ENCODE data around the gene SMIM29.
"Not testable (repeated sequence)": the region's sequence is repeated elsewhere in the genome, so short reads cannot be mapped to it uniquely, and the experiment has no call there.

Gene SMIM29

GRCh38 chr6:34269132-34269531 is 20.3 kb upstream of the SMIM29 start:
- not testable (repeated sequence) for DNase-seq

DNA sequence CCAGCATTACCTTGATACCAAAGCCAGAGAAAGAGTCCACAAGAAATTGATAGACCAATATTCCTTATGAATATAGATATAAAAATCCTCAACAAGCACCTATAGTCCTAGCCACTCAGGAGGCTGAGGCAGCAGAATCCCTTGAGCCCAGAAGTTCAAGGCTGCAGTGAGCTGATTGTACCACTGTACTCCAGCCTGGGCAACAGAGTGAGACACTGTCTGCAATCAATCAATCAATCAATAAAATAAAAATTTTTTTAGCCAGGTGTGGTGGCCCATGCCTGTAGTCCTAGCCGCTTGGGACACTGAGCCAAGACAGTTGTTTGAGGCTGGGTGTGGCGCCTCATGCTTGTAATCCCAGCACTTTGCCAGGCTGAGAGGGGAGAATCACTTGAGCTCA is 18.9 kb upstream of the SMIM29 start:
- DNase-seq = no peak

- not testable (repeated sequence) for DNase-seq
Observed at GRCh38 chr6:34263484-34263883, 14.7 kb upstream of the SMIM29 start.

DNA sequence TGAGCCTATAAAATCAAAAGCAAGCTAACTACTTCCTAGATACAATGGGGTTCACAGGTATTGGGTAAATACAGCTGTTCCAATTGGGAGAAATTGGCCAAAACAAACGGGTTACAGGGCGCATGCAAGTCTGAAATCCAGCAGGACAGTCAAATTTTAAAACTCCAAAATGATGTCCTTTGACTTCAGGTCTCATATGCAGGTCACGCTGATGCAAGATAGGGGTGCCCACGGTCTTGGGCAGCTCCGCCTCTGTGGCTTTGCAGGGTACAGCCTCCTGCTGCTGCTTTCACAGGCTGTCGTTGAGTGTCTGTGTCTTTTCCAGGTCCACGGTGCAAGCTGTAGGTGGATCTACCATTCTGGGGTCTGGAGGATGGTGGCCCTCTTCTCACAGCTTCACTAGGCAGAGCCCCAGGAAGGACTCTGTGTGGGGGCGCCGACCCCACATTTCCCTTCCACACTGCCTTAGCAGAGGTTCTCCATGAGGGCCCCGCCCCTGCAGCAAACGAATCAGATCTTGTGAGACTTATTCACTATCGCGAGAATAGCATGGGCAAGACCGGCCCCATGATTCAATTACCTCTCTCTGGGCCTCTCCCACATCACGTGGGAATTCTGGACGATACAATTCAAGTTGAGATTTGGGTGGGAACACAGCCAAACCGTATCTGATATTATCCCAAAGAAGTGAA is 11.9 kb upstream of the SMIM29 start:
- no peak for DNase-seq

GRCh38 chr6:34259529-34260069 is 10.8 kb upstream of the SMIM29 start:
- no peak for DNase-seq

- DNase-seq = not testable (repeated sequence)
Observed at GRCh38 chr6:34252395-34252794, 3.6 kb upstream of the SMIM29 start.

- DNase-seq = no peak
Observed at GRCh38 chr6:34249469-34250261, 859 bp upstream of the SMIM29 start.

GRCh38 chr6:34248198-34248726 is 544 bp downstream of the SMIM29 start:
- peak in 19 of 56 donors; percentile 27 to 81 (median 50) for DNase-seq

DNA sequence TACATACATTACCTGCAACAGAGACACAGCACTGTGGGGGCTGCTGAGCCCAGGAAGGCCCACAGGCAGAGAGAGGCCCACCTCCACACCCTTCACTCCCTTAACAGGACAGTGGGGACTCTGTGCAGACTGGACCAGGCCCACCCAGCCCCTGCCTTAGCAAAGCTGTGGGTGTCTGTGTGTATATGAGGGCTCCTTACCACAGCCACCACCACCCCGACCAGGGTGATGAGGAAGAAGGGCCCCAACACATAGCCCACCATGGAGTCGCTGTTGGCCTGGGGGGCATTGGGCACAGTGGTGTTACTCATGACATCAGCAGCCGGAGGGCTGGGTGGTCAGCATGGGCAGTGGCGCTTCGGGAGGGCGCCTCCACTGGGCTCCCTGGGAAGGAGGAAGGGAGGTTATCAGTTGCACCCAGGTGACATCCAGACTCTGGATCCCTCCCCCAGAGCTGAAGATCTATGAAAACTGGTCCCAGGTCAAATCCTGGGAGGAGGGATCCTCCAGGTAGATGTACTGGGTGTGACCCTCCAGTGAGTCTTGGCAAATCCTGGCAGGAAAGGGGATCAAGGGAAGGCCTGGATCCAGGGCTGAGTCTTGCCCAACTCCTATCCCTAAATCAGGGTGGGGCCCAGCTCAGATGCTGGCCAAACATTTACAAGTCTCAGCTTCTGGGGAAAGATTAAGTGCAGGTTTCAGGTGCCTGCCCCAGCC is 1.2 kb downstream of the SMIM29 start:
- no peak for DNase-seq

DNA sequence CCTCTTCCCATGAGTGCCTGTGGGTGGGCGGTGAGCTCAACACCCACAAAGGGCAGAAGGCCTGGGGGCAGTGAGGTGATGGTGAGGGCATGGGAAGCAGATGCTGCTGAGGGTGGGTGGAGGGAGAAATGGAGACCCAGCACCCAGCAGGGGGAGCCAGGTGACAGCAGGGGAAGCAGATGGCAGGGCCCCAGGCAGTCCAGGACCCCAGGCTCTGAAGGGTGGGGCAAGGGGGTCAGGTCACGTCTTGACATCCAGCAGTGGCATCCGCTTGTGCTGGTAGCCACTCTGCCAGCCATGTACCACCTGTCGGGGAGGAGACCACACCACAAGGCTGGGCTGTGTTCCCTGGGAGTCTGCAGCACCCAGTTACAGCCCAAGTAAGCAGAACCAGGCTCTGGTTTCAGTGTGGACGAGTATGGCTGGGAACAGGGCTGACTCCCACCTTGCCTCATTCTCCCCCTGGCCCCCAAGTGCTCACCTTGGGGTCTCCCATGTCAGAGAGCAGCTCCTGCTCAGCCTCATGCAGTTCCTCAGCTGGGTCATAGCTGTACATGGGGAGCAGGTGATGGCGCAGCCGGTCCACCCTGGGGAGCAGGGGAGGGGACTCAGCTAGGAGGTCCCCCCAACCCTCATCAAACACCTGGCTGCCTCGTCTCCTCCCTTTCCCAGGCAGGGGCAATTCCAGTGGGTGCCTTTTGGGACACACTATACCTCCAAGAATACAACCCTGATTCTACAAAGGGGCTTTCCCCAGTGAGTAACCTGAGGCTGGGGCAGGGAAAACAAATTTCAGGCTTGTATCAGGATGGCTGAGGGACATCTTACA is 2.0 kb downstream of the SMIM29 start:
- DNase-seq = peak in 4 of 56 donors; percentile 17 to 34 (median 21)

GRCh38 chr6:34246249-34246562 is 2.6 kb downstream of the SMIM29 start:
- DNase-seq = no peak

- DNase-seq = not testable (repeated sequence)
Observed at GRCh38 chr6:34245761-34246140, 3.1 kb downstream of the SMIM29 start.

DNA sequence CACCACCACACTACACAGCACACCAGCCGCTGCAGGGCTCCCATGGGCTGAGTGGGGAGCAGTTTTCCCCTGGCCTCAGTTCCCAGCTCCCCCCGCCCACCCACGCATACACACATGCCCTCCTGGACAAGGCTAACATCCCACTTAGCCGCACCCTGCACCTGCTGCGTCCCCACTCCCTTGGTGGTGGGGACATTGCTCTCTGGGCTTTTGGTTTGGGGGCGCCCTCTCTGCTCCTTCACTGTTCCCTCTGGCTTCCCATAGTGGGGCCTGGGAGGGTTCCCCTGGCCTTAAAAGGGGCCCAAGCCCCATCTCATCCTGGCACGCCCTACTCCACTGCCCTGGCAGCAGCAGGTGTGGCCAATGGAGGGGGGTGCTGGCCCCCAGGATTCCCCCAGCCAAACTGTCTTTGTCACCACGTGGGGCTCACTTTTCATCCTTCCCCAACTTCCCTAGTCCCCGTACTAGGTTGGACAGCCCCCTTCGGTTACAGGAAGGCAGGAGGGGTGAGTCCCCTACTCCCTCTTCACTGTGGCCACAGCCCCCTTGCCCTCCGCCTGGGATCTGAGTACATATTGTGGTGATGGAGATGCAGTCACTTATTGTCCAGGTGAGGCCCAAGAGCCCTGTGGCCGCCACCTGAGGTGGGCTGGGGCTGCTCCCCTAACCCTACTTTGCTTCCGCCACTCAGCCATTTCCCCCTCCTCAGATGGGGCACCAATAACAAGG is 3.6 kb downstream of the SMIM29 start:
- DNase-seq = not testable (repeated sequence)

GRCh38 chr6:34243901-34244884 is 4.6 kb downstream of the SMIM29 start:
- DNase-seq = peak in 22 of 56 donors; percentile 15 to 73 (median 41)

DNA sequence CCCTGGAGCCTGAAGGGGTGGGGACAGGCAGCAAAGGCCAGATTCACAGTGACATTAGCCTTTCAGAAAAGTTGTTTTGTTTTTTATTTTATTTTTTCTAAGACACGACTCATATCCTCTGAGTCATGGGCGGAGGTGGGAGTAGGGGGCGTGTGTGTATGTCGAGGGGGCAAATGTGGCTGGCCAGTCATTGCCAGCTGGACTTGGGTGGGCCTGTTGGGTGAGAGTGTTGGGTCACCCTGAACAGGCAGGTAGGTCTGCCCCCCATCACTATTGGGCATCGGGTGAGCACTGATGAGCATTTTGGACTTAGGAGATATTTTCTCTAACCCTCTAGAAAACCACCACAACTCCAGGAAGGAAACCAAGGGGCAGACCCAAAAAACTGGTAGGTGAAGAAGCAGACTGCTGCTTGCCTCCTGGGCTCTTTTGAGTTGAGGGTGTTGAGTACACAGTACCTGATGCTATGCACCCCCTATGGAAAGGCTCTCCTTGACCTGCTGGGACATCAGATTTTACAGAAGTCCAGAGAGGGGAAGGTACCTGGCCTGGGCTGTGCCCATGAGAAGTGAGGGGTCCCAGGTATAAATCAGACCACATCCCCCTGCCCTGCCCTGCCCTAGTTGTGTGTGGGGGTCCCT is 5.6 kb downstream of the SMIM29 start:
- no peak for DNase-seq

DNA sequence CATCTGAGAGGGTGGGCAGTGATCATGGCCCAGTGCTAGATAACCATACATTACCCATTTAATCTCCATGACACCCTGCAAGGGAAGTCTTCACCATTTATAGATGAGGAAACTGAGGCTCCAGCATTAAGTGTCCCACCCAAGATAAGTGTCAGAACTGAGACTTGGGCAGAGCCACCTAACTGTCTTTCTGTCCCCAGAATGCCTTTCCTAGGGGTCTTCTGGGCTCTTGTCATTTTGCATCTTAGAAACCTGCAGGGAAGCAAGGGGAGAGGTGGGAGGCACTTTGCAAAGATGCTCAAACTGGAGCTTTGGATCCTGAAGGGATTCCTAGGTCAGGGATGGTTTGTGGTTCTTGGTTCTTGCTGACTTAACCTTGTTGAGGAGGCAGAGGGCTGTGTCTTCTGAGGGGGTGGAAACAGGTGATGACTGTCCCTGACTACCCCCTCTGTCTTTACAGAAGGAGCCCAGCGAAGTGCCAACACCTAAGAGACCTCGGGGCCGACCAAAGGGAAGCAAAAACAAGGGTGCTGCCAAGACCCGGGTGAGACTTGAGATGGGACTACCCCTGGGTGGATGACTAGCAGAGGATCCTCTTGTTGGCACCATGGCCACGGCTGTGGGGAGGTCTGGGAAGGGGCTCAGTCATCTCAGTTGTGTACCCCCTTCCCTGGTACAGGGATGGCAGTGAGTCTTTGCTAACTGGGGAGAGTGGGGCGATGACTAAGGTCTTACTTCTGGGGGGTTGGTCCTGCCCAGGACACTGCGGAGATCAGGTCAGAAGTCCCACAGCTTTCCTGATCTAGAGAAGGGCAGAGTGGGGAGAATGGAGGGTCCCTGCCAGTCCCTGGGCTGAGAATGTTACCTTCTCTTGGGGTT is 6.3 kb downstream of the SMIM29 start:
- no peak for DNase-seq

All from amygdala (tissue), 56 donors.